ENCODE data around the gene ASIC5.
"Not testable (repeated sequence)": the region's sequence is repeated elsewhere in the genome, so short reads cannot be mapped to it uniquely, and the experiment has no call there.

ASIC5 gene

GRCh38 chr4:155866177-155866576, at the start of gene ASIC5:
TSS of gene ASIC5 (minus strand) at chr4:155866277. CDS start at chr4:155866226, 51 bp downstream.
- DNase-seq (ENCODE audit: low spot score) = no peak

GRCh38 chr4:155914782-155915181, 48.7 kb upstream of the ASIC5 start:
- DNase-seq (ENCODE audit: low spot score) = no peak

DNA sequence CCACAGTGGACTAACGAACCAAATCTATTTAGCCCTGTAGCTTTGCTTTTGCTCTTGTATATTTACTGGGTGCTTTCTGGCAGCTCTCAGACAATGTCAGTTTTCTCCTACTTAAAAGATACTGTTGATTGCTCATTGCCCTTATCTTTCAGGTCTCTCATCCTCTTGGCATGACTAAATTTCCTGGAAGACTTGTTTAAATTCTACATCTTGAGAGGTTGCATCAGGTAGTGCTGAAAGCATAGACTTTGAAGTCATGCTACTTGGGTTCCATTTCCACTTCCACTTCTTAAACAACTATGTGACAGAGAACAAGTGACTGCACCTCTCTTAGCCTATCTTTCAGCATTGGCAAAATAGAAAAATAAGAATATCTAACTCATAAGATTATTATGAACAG, 45.8 kb upstream of the ASIC5 start:
- no peak for DNase-seq (ENCODE audit: low spot score)

DNA sequence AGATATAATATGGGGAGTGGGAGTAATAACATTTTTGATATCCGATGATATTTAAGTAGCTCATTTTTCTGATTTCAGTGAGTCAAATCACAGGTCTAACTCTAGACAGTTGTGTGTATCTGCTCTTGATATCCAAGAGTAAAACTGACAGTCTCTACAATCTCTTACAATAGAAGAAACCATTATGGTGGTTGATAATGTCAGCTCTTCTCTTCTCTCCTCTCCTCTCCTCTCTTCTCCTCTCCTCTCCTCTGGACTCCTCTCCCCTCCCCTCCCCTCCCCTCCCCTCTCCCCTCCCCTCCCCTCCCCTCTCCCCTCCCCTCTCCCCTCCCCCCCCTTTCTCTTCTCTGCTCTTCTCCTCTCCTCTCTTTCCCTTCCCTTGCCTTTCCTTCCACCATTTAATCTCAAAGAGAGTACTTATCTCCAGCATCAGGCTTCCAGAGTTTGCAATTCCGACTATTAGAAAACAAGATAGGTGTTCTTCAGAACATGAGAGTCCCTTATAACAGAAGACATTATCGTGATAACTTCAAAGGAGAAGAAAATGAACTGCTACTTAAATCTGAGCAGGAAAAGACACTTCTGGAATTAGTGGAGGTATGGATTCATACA, 43.6 kb upstream of the ASIC5 start:
- no peak for DNase-seq (ENCODE audit: low spot score)

DNA sequence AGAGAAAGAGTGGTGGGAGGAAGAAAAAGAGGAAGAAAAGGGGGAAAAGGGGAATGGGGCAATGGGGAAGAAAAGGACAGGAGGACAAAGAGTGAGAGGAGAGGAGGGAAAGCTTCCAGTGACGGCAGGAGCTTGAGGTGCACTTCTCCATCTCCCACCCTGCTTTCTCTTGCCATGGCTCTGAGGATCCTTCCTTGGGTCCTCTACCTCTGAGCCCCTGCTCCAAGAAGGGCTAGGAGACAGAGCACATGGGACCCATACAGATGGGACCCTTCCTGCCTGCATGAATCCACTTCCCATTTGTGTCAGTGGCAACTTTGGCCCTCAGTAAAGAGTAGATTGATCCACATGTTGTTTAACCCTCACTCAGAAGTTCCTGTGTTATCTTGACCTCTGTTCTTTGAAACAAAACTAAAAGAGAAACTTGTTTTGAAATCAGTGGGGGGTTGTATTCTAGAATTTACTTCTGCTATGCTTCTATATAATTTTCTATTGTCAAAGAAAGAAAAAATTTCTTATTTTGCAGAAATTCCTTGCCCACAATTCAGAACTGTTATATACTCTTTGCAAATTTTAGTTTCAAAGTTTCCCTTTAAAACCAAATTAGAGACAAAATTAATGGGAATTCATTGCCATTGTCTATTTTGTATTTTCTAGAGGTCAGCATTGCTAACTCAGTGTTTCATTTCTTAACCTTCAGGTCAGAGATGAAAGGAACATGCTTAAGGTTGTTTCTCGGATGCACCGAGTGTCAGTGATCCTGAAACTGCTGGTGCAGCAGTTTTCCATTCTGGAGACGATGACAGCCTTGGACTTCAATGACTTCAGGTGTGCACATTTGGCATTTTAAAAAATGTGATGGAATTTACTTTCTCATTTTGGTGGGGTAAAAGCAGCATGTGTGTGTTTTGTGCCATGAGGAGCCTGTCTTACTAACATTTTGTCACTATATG, 42.4 kb upstream of the ASIC5 start:
- no peak for DNase-seq (ENCODE audit: low spot score)

DNA sequence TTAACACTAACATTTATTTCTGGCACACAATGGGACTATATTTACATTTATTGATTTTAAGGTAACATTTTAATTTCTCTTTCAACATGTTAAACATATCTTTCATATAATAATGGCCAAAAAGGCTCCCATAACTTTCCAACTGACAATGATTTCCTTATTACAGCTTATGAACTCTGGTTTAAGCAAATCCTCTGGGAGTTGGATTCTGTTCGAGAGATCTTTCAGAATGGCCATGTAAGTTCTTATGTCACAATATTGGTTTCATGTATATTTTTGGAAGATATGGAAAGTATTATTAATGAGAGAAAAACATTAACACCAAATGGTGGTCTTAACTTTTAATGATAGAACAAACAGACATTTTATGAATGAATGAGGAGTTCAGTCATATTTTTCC, 41.5 kb upstream of the ASIC5 start:
- DNase-seq (ENCODE audit: low spot score) = no peak

DNA sequence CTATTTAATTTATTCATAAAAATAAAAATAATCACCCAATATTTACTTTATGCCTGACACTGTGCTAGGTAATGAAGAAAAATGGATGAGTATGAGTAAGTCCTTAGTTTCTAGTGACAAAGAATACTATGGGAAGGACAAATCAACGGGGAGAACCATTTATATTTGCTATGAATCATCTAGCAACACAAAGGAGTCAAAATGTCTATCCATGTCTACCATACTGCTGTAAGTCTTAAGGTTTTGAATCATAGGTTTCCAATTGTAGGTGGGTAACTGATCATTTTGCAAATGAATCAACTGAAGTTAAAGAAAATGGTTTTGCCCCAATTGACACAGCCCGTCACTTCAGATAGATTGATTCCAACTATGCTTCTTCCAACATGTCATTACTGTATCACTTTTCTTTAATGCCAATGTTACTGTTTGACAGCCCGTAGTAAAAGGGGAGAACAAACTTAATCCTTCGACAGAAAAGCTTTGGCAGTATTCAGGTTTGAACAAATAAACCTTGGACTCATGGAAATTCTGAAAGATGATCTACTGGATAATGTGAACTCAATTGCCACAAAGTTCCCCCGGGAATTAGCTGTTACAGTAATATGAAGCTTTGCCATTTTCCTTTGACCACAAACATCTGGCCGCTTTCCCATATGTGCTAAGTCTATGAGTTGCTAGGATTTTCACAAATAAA, 40.6 kb upstream of the ASIC5 start:
- DNase-seq (ENCODE audit: low spot score) = no peak

DNA sequence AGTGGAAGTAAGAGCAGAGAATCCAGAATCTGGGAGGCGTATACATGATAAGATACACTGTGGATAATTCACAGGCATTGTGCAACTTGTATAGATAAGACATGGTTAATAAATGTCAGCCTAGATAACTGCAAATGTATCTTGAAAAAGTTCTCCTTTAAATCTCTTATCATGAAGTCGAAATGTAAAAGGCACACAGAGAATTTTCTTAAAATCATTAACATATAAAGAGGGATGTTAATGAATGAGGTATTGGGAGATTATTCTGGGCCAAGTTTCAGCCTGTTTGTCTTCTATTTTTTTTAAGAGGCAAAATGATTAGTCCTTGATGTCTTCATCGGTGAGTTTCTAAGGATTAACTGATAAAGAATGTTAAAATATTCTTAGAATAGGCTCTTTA, 38.3 kb upstream of the ASIC5 start:
- DNase-seq (ENCODE audit: low spot score) = no peak

GRCh38 chr4:155903453-155903852, 37.4 kb upstream of the ASIC5 start, which contains the start of gene TDO2:
TSS of gene TDO2 (plus strand) at chr4:155903696. CDS start at chr4:155903759, 63 bp downstream.
- DNase-seq (ENCODE audit: low spot score) = no peak

DNA sequence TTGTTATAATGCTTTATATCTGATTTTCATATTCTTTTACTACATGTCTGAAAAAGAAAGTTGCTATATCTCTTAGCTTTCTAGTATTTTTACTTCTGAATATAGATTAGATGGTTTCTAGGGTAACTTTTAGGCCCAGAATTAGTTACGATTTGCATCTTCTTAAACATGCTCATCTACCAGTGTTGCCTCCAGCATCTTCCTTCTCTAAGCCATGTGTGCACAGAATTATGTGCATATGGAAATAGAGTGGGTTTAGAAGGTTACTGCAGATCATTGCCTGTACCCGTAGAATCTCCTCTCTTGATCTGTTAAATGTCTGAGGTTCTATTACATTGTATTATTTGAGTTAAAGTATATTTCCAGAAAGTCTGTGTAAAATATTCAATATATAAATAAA, 34.9 kb upstream of the ASIC5 start:
- DNase-seq (ENCODE audit: low spot score) = no peak

- no peak for DNase-seq (ENCODE audit: low spot score)
Measured at GRCh38 chr4:155900381-155900780, 34.3 kb upstream of the ASIC5 start.

DNA sequence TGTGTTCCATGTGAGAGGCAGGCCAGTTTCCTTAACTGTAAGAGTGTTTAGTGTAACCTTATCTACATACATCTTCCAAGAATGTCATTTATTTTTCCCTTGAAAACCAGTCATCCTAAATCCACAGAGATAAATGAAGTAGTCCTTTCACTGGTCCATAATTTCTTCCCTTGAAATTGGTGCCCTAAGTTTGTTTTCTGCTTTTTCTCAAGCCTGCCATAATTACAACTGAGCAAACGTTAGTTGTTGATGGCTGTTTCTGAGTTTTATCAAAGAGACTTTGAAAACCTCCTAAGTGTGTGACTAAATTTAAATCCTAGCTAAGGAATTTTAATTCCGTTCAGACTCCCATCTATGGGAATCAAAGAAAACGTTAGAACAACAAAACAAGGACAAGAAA, 33.8 kb upstream of the ASIC5 start:
- no peak for DNase-seq (ENCODE audit: low spot score)

DNA sequence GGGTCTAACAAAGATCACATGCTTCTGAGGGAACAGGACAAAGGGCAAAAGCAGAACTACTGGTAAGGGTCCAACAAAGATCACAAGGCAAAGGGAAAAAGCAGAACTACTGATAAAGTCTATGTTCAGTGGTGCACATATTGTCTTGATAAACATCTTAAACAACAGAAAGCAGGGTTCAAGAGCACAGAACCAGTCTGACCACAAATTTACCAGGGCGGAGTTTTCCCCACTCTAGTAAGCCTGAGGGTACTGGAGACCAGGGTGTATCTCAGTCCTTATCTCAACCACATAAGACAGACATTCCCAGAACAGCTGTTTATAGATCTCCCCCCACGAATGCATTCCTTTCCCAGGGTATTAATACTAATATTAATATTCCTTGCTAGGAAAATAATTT, 32.3 kb upstream of the ASIC5 start:
- DNase-seq (ENCODE audit: low spot score) = not testable (repeated sequence)

- DNase-seq (ENCODE audit: low spot score) = no peak
Measured at GRCh38 chr4:155891058-155891457, 25.0 kb upstream of the ASIC5 start.

DNA sequence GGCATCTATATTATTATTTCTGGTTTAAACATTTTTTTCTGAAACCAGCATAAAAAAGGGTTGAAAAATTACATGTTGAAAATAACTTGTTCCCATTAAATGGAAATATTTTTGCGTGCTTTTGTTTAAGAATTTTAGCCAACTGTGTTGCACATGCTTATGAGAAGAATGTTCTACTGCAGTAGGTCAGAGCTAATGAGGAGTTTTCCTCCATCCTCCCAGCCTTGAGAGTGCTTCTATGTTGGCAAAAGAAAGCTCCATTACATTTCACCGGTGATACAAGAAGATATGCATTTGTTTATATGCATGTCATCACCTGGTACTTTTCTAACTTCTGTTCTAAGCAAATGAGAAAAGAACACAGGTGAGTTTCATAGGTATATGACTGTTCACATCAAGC, 23.9 kb upstream of the ASIC5 start:
- no peak for DNase-seq (ENCODE audit: low spot score)

- DNase-seq (ENCODE audit: low spot score) = no peak
Measured at GRCh38 chr4:155889031-155889793, 23.1 kb upstream of the ASIC5 start.

DNA sequence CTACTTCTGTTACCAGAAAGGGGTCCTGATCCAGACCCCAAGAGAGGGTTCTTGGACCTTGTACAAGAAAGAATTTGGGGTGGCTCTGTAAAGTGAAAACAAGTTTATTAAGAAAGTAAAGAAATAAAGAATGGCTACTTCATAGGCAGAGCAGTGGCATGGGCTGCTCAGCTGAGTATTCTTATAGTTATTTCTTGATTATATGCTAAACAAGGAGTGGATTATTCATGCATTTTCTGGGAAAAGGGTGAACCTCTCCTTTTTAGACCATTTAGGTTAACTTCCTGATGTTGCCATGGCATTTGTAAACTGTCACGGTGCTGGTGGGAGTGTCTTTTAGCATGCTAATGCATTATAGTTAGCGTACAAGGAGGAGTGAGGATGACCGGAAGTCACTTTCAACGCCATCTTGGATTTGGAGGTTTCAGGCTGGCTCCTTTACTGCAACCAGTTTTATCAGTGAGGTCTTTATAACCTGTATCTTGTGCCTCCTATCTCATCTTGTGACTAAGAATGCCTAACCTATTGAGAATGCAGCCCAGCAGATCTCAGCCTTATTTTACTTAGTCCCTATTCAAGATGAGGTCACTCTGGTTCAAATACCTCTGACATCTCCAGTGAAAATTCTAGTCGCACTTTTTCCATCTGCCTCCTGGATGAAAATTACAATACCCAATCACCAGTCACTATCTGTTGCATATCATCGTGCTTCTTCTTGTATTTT, 21.9 kb upstream of the ASIC5 start:
- DNase-seq (ENCODE audit: low spot score) = no peak

DNA sequence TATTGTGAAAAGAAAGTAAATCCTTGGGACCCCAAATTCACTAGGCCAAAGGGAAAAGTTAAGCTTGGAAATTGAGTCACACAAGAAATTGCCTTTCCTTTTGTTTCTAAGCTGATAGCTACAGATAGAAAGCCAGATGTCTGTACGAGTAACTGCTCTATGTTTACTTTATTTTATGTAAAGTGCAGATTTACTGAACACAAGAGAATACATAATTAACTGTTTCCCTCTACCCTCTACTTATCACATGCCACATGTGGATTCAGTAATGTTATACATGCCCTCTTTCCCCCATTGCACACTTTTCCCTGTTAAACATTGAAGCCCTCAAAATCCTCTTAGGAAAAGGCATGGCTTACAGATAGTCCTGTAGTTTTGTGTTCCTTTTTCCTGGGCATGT, 21.0 kb upstream of the ASIC5 start:
- no peak for DNase-seq (ENCODE audit: low spot score)

DNA sequence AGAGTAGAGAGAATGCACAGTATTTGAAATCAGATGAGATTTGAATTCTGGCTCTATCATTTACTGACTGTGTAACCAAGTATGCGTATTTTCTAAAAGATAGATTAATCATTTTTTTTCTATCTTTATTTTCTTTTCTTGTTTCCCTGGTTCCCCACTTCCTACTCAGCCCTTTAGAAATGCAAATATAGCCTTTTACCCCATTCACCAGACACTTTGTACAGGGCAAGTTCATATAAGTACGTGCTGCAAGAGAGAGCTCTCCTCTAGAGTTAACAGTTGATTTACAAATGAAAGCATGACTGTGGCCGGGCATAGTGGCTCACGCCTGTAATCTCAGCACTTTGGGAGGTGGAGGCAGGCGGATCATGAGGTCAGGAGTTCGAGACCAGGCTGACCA, 19.6 kb upstream of the ASIC5 start:
- DNase-seq (ENCODE audit: low spot score) = no peak

- no peak for DNase-seq (ENCODE audit: low spot score)
Measured at GRCh38 chr4:155883895-155884294, 17.8 kb upstream of the ASIC5 start.

- DNase-seq (ENCODE audit: low spot score) = no peak
Measured at GRCh38 chr4:155881555-155881954, 15.5 kb upstream of the ASIC5 start.

All from hematopoietic multipotent progenitor cell treated with erythropoietin and hydrocortisone succinate and interleukin-3 and kit ligand, for 15 days (in vitro differentiated cells).